ENCODE data around the gene BRIP1. TPM values are rescaled to one million over a fixed set of nuclear protein-coding genes. Genes with fewer than 3 reads are reported as not detected.

BRIP1 gene
- total and polyA plus RNA-seq, 8 donors = 3.4 to 18.1 (median 12.1) TPM

GRCh38 chr17:61657338-61657737, 206.0 kb downstream of the BRIP1 start:
- no peak overlapping the region for H3K4me3 ChIP-seq
- no peak for TF ChIP-seq CTCF (IDR thresholded peaks at IDR 0.05)
- no peak overlapping the region for H3K27ac ChIP-seq
- no peaks in the 10 kb centered on the region for H3K36me3 ChIP-seq
- H3K9me3 ChIP-seq = peaks cover 0 to 9% of the 10 kb centered on the region in 2 donors
- no peak for DNase-seq
- H3K4me1 ChIP-seq = no peaks in the 10 kb centered on the region
- intact Hi-C loops (cut with DNase I) = no loop called here
- H3K27me3 ChIP-seq = peaks cover 0 to 4% of the 10 kb centered on the region in 2 donors
- no peak for ATAC-seq

GRCh38 chr17:61656721-61657217, 206.6 kb downstream of the BRIP1 start:
- ATAC-seq (no peak), DNase-seq (no peak)
- intact Hi-C loops (cut with DNase I) = no loop called here
- Histone ChIP-seq H3K27ac (no peak overlapping the region), H3K4me1 (no peaks in the 10 kb centered on the region), H3K27me3 (peaks cover 0 to 4% of the 10 kb centered on the region in 2 donors), H3K9me3 (peaks cover 0 to 15% of the 10 kb centered on the region in 2 donors), H3K4me3 (no peak overlapping the region), H3K36me3 (no peaks in the 10 kb centered on the region)
- TF ChIP-seq CTCF (IDR thresholded peaks at IDR 0.05) = no peak

GRCh38 chr17:61650749-61651148, 212.6 kb downstream of the BRIP1 start:
- Histone ChIP-seq H3K27me3 (no peaks in the 10 kb centered on the region), H3K9me3 (peaks cover 0 to 29% of the 10 kb centered on the region in 2 donors)
- intact Hi-C loops (cut with DNase I) = no loop called here

GRCh38 chr17:61648587-61648986, 214.7 kb downstream of the BRIP1 start:
- intact Hi-C loops (cut with DNase I) = no loop called here
- DNase-seq = no peak
- no peaks in the 10 kb centered on the region for H3K36me3 ChIP-seq
- no peak for TF ChIP-seq CTCF (IDR thresholded peaks at IDR 0.05)
- H3K4me1 ChIP-seq = no peaks in the 10 kb centered on the region
- H3K9me3 ChIP-seq = peaks cover 0 to 27% of the 10 kb centered on the region in 2 donors
- no peak for ATAC-seq
- H3K27me3 ChIP-seq = no peaks in the 10 kb centered on the region
- no peak overlapping the region for H3K27ac ChIP-seq
- no peak overlapping the region for H3K4me3 ChIP-seq

More at GRCh38 chr17:61650749-61651148, 212.6 kb downstream of the BRIP1 start:
- ATAC-seq = no peak
- H3K4me3 ChIP-seq = no peak overlapping the region
- TF ChIP-seq CTCF (IDR thresholded peaks at IDR 0.05) = no peak
- H3K4me1 ChIP-seq = no peaks in the 10 kb centered on the region
- no peaks in the 10 kb centered on the region for H3K36me3 ChIP-seq
- H3K27ac ChIP-seq = no peak overlapping the region
- DNase-seq = no peak

GRCh38 chr17:61647047-61647446, 216.3 kb downstream of the BRIP1 start:
- no peak overlapping the region for H3K27ac ChIP-seq
- TF ChIP-seq CTCF (IDR thresholded peaks at IDR 0.05) = no peak
- peaks cover 0 to 17% of the 10 kb centered on the region in 2 donors for H3K9me3 ChIP-seq
- no peak overlapping the region for H3K4me3 ChIP-seq
- no peaks in the 10 kb centered on the region for H3K27me3 ChIP-seq
- ATAC-seq (no peak), DNase-seq (no peak)
- intact Hi-C loops (cut with DNase I) = no loop called here
- no peaks in the 10 kb centered on the region for H3K4me1 ChIP-seq
- no peaks in the 10 kb centered on the region for H3K36me3 ChIP-seq

All from left lung (tissue), 10 donors.